GM03348 (cell line): ENCODE results near the gene THOC1.
A peak's percentile ranks its signal among the peaks of the same experiment; 100 is the strongest.

Source experiments
- DNase-seq: peaks from one replicate; pipeline ENCODE4 v3.0.0; 2012; ENCODE audit warnings: low spot score

The THOC1 gene

DNA sequence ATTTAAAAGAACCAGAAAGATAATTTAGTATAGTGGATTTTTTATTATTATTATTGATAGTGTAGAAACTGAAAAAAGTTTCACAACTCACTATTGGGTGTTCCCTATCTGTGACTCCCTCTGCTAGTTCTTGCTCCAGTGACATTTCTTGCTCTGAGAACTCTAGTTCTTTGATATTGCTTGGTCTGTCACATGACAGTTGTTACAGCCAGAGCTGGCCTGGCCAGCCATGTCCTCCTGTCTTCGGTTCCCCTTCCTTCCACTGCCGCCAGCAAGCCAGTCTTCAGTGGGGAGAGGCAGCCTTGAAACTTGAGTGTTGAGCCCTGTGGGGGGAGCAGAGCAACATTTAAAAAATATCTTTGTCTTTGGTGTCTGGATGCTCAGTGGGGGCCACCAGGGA is 7.6 kb upstream of the THOC1 start:
- DNase-seq = no peak

DNA sequence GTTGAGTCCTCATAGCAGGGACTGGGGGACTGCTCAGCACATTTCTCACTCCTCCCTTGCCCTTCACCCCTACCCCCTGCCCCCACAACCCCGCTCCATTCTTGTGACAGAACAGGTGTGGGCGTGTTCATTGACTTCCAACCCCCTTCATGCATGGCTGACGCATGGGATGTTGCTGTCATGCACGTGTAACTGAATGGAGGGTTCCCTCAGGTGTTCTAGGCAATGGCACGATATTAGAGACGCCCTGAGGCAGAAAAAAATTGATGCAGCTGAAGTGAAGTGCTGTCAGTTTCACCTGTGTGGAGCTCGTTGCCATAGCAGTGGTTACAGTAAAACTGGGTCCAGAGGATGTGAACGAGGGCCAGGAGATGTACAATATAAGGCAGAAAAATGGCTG is 6.5 kb upstream of the THOC1 start:
- DNase-seq = no peak

DNA sequence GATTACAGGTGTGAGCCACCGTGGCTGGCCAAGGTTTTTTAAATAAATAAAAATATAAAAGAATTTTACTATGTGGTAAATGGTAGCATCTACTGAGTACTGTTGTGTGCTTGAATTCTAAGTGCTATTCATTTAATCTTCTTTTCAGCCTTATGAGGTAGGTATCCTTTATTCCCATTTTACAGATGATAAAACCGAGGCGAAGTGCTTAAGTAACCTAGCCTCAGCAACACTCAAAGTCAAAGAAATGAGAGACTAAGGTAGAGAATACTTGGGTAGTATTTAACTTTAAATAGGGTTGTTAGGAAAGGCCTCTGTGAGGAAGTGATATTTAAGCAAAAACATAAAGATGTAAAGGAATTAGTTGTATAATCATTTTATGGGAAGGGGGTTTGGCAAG is 5.7 kb upstream of the THOC1 start:
- DNase-seq = no peak

DNA sequence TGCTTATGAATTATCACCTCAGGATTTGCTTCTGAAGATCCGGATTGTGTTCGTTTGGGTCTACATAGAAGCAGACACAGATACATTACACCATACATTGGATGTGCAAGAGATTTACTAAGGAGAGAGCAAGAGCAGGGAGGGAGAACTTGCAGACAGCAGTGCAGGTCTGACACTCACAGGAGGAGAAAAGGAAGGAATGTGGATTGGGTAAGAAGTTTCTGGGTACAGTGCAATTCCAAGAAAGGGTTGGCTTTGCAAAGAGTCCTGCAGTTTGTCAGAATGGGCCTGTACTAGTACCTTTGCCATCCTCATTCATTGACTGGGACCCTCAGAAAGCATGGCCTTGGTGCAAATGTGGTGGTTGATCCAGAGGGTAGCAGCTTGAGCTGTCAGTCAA is 4.8 kb upstream of the THOC1 start:
- DNase-seq = no peak

DNA sequence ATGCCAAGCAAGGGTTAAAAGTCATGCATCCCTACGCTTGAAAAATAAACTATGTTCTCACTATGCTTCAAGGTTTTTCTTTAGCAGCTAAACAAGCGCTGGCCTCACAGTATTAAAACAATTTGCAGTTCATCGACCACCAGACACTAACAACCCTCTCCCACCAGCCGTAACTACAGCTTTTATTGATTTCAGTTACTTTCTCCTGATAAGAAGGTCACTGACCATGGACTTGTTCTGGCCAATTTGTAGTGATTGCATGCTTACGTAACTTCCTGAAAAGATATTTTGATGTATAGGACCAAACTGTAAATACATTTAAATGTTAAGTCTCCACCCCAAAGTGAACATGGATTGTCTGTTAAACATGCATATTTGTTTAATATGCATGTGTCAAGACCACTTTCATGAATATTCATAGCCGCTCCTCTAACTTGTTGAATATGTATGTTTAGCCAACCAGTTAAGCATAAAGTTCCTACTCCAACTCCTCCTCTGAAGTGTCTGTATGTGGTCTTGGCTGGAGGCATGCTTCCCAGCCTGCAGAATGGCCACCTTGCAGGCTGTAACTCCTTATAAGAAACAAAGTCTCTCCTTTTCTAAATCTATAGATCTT is 1.7 kb upstream of the THOC1 start:
- no peak for DNase-seq

DNA sequence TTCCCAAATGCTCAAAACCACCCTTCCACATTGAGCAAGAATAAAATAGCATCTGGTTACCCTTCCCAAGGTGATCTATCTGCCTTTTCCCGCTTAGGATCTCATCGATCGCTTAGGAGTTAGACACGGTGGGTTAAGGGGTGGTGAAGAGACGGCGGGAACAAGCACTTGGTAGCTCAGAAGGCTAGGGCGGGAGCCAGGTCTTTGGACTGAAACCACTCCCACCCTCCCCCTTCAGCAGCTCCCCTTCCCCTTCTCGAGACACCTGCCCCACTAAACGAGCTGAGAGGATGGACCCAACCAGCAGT is 513 bp downstream of the THOC1 start:
- DNase-seq = no peak

DNA sequence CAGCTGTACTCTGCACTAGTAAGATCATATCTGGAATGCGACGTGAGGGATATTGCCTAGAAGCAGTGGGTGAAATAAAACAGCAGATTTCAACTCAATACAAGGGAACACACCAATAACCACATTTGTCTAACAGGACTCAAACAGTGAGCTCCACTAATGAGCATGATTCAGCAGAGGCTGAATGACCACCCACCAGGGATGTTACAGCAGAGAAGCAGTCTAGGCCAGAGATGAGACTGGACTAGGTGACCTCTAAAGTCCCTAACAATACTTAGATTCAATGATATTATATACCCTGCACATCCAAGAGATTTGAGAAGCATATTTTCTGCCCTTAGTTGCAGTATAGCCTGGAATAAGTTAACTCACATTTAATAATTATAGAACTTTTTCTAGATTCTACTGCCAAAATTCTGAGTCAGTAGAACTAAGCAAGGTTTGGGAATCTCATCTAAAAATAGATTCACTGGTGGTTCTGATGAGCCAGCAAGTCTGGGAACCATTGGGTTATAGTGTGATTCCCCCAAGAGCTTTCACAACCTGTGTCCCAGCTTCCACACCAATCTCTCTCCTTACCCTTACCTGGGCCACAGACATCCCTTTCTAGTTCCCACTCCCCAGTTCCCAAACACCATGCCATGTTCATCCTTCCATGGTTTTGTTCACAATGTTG is 6.3 kb downstream of the THOC1 start:
- DNase-seq = peak; percentile 37

DNA sequence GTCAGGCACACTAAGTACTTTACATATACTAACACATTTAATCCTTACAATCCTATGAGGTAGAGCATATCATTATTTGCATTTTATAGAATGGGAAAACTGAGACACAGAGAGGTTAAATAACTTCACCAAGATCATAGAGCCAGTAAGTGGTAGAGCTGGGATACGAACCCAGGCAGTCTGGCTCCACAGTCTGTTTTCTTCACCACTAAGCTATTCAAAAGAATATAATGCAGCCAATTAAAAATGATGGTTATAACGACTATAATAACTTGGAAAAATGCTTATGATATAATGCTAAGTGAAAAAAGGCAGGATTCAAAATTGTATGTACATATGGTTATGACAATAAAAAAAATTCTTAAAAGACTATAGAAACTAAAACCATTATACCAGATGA is 7.3 kb downstream of the THOC1 start:
- no peak for DNase-seq

DNA sequence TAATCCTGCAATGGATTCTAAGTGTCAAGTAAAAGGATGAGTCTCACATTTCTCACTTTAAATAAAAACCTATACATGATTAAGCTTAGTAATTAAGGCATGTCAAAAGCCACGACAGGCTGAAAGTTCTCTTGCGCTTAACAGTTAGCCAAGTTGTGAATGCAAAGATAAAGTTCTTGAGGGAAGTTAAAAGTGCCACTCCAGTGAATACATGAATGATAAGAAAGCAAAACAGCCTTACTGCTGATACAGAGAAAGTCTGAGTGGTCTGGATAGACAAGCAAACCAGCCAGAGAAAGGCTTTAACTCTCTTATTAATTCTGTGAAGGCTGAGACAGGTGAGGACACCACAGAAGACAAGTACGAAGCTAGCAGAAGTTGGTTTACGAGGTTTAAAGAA is 12.7 kb downstream of the THOC1 start:
- DNase-seq = no peak

DNA sequence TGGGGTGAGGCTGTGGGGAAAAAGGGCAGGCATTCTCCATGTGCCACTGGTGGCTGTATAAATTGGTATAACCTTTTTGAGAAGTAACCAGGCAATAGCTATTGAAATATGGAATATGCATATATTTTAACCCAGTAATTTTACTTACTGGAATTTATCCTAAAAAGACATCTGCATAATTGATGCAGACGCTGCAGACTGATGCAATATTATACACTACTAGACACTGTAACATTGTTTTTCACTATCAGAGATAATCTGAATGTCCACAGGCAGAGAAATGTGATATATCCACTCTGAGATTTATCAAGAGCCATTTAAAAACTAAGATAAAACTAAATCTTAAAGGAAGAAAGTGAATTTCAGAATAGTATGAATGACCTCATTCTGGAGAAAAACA is 14.7 kb downstream of the THOC1 start:
- DNase-seq = no peak

DNA sequence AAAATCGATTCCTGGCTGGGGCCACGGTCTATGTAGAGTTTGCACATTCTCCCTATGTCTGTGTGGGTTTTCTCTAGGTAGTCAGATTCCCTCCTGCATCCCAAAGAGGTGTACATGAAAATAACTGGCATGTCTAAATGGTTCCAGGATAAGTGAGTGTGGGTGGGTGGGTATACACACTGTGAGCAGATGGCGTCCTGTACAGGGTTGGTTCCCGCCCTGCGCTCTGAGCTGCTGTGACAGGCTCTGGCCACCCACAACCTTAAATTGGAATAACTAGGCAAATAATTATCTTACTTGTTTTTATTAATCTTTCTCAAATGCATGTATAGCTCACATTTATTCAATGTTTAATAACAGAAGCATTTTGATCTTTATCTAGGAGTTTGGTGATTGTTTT is 16.3 kb downstream of the THOC1 start:
- DNase-seq = no peak

DNA sequence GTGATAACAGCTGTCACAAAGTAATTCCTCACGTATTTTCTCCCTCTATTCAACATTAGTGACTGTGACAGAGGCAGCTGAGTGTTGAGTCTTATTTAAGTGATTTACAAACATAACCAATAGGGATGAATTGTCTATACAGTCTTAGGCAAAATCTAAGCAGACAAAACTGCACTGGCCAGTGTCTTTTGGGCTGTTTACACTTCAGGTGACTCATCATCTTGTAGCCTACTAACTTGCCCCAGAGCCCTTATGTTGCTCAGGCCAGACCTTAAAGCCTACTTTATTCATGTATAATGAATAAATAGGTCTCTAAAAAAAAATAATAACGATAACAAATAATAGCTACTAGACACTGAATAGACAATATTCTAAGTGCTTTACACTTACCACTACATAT is 17.2 kb downstream of the THOC1 start:
- no peak for DNase-seq

DNA sequence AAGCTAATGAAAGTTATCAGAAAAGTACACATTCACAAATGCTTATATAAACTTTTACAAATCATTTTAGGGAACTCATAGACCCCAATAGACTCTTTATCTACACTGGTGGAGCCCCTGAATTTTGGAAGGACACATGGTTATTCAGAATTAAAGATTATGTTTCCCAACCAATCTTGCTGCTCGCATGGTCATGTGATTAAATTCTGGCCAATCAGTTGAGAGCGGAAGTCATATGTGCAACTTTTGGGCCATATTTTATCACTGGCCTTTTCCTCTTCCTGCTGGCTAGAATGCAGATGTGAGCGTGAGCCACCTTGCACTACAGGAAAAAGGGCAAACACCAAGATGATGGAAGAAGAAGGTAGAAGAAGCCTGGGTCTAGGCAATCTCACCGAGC is 19.8 kb downstream of the THOC1 start:
- no peak for DNase-seq

DNA sequence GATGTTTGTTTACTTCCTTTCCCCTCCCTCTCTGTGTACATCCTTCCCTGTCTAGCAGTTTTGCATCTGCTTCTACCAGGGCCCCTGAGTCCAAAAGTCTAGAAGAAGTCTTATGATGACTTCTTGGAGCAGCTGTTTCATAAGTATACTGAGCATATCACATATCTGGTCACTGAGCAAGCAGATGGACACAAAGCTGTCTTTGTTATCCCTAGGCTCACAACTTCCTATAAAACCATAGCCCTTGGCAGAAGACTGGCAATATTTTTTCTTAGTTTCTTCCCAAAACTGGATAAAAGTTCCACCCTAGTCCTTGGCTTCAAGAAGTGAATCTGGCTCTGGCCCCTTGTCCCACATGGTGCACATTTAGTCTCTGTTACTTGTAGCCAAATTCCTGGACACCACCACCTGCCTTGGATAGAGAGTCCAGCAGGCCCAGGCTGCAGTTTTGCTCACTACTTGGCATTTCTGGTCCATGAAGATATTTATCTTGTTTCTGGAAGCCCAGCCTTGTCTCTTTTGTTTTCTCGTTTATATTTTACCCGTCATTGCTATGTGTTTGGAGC is 22.5 kb downstream of the THOC1 start:
- no peak for DNase-seq

DNA sequence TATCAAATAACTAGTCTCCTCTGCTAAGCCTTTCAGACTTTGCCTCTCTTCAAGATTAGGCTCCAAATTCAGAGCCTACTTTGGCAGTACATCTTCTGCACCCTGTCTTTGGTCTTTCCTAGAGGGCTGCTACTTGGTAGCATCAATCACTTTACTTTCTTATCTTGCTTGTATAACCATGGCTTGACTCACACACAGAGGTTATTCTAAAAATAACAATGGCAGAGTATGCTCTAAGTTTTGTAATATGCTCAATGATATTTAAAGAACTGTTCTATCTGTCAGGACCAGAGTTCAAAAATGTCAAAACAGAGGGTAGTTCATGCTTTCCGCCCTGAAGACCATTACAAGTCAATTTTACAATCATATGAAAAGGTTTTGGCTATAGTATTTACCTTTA is 27.7 kb downstream of the THOC1 start:
- DNase-seq = no peak

DNA sequence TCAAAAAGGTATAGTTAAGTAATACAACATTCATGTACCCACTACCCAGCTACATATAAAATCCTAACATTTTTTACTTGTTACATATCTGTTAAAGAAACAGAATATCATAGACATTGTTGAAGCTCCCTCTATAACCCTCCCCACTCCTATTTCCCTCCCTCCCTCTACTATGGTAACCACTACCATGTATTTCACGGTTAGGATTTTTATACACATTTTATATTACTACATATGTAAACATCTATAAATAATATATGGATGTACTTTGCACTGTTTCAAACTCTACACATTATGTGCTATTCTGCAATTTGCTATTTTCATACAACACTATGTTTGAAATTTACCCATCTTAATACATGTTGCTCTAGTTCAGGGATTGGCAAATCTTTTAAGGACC is 36.3 kb downstream of the THOC1 start:
- DNase-seq = no peak

DNA sequence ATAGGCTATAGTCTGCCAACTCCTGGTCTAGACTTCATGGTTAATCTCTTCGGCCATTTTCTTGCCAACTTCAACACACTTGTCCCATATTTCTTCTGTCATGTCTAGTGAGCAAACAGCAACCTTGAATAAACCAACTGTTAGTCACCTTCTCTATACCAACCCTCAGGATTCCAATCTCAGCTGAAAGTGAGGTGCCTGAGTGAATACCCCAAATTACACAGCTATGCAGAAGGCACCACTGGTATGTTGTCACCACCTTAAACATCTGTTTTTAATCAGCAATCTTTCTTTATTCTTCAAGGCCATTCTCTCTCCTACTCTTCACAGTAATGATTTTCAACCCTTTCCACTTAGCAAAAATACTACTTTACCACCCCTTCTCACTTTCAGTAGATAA is 39.3 kb downstream of the THOC1 start:
- DNase-seq = peak; percentile 37

DNA sequence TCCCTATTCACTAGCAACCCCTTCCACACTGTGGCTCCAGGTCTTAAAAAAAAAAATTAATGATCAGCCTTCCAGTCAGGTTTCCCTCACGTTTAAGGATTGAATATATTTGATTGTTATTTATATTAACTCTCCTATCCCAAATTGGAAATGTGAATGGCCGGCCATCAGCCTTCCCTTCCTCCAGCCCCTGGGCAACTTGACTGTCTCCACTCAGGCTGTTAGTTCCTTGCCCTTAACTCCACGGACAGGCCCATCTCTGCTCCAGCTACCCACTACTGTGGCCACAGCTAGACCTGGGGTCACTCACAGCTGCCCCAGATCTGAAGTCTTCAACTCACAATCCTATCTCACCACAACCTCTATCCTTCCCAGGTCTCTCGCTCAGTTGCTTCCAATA is 39.9 kb downstream of the THOC1 start:
- DNase-seq = no peak

DNA sequence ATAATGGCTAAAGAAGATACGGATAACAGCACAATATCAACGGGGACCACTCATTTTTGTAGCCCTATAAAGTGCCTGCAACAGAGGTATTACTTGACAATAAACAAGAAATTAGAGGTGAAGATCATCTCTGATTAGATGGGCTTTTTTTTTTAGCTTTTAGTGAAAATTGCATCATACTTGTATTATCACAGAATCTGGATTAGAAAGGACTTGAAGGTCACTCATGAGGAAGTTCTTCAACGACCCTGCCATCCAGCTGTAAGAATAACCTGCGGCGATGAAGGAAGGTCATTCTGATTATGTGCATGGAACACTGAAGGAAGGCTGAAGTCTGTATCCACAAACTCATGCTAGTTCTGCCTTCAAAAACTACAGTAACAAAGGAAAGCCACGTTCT is 40.5 kb downstream of the THOC1 start:
- no peak for DNase-seq

DNA sequence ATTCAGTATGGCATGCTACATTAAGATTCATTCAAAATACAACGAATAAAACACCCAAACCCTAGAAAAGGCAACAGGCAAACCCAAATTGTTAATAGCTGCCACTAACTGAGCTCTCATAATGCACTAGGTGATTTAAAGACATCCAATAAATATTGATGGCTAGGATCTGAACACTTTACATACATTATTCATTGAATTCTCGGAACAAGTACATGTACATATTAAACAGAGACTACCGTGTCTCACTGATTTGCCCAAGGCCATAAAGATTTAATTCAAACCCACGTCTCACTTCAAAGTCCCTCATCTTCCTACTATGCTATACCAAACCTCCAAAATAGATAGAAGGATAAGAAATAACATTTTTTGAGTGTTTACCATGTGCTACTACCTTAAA is 42.1 kb downstream of the THOC1 start:
- no peak for DNase-seq

DNA sequence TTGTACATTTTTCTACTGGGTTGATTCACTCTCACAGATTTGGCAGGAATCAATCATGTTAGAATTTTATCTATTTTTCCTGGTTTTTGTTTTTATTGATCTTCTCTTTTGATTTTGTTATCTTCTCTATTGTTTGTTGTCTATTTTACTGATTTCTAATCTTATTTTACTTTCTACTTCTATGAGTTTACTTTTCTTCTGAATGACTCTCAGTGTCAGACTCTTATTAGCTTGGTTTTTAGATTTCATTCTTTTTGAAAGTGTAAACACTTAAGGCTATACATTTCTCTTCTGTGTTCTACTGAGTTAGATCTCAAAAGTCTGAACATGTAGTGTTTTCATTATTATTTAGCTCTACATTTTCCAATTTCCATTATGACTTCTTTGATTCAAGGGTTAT is 47.1 kb downstream of the THOC1 start:
- no peak for DNase-seq

DNA sequence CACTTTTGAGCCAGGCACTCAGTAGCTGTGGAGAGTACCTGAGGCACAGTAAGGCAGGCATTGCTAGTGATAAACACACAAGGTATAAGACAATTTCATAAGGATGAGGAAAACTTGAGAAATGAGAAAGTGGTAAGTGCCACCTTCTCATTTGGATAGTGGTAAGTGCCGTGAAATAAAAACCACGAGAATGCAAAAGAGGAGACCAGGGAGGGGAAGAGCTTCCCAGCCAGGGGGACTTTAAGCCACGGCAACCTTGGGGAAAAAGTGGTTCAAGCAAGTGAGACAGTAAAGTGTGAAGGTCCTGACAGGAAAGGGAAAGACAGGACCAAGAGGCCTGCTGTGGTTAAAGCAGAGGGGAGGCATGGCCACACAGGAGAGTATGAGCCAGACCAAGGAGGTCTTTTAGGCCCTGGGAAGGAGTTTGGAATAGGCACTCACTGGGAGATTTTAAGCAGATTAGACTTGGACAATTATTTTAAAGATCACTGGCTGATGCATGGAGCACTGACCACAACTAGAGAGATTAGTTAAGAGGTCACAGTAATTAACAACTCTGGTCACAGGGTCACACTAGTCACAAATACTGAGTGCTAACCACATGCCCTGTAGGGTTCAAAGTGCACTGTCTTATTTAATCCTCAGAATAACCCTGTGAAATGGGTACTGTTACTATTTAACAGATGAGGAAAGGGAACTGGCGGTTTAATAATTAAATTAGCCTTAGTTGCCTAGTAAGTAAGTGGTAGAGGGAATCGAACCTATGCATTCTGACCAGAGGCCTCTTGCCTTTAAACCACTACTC is 50.1 kb downstream of the THOC1 start:
- no peak for DNase-seq

DNA sequence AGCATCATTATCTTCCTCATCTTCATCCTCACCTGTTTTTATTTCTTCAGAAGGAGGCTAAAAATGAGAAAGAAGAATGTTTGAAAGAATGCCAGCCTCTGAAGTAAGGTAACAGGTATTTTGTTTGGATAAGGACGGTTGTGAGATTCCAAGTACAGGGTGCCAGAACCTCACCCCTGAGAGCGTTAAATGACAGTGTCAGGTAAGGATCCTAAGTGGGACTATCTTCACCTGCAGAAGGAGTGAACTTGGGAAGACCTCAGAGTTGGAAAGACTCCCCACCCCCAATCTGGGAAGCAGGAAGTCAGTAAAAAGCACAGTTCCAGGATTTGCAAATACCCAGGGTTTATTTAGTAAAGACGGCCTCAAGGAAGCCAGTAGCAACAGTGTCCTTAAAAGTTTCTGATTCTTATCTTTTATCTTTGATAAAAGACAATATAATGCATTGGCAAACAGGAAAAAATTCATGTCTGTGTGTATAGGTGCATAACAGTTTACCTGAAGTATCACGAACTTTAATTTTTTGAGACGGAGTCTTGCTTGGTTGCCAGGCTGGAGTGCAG is 52.3 kb downstream of the THOC1 start:
- DNase-seq = no peak
